Measurements from ENCODE around the gene SLBP.
A peak's percentile ranks its signal among the peaks of the same experiment; 100 is the strongest.

Gene SLBP

DNA sequence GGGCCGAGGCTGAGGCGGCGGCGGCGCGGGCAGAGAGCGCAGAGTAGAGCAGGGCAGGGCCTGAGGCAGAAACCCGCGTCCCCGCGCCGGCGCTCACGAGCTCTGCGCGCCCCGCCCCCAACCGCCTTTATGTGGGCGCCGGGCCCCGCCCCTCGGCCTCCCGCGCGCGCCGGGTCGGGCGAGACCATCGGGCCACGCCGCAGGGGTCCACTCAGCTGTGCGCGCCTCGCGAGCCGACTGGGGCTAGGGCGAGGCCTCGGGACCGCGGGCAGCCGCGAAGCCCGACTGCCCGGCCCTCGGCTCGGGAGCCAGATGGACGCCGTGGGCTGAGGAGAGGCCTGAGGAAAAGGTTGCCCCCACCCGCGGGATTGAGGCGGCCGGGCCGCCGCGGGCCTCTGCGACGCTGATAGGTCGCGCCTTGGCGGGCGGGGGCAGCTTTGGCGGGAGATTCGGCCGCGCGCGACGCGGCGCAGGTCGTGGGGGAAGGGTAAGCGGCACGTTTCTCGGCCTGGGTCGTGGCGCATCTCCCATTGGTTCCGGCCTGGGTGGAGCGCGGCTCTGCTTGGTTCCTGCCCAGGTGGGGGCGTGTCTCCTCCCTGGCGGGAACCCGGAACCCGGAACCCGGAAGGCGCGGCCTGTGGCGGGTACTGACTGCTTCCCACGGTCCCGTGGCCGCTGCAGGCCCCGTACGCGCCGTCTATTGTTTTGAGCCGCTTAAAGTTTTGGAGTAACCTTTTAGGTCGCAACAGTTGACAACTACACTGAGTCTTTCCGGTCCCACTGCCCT lies at the start of gene SLBP:
Gene SLBP, minus strand, starts transcription at position 104 of the 787 bp plus-strand sequence. CDS start 131 bp downstream, outside the sequence.
- DNase-seq, result peak; percentile 99

DNA sequence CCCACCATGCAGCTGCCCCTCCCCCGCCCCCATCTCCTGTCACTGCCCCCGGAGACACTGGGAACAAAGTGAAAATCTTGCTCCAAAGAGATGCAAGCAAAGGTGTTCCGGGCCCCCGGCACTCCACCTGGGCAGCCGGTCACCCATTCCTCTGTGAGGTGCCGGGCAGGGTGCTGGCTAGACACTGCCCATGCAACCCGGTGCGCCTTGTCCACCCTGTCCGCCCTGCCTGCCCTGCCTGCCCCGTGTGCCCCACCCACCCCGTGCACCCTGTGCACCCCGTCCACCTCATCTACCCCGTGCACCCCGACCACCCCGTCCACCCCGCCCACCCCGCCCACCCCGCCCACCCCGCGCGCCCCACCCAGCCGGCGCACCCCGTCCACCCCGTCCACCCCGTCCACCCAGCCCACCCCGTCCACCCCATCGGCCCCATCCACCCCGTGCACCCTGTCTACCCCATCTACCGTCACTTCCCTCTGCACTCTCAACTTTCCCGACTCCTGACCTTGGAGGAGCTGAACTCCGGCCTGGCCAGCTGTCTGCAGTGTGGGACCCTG lies 49.1 kb upstream of the SLBP start:
- no peak for DNase-seq

- DNase-seq, result no peak
Observed at GRCh38 chr4:1760521-1761071, 48.5 kb upstream of the SLBP start.

- no peak for DNase-seq
Observed at GRCh38 chr4:1759818-1760223, 47.7 kb upstream of the SLBP start.

DNA sequence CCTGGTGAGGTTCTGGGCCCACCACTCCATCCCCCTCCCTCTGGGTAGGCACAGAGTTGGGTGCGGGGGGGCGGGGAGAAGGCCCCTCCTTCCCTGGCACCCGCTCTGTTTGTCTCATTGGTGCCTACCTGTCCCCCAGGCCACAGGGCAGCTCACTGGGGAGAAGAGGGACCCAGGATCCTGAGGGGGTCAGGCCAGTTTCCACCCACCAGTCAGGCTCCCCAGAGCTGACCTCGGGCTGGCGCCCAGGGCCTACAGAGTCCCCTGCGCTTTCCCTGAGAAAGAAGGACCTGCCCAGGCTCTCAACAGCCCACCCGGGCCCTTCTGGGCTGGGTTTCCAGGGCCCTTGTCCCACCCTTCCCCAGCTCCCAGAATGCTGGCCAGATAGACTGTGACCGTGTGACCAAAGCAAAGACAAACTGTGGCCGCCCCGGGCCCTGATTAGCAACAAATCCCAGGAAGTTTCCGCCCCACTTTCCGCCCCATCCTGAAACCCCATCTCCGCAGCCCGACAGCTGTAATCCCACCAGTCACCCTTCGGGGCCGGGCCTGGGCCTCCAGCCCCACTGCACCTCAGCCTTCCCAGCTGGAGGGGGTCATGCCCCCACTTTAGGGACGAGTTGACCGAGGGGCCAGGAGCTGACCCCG lies 47.2 kb upstream of the SLBP start:
- DNase-seq, result no peak

GRCh38 chr4:1758306-1759121 lies 46.4 kb upstream of the SLBP start:
- DNase-seq, result no peak

- no peak for DNase-seq
Observed at GRCh38 chr4:1757836-1758235, 45.7 kb upstream of the SLBP start.

GRCh38 chr4:1756893-1757779 lies 45.0 kb upstream of the SLBP start:
- DNase-seq, result no peak

DNA sequence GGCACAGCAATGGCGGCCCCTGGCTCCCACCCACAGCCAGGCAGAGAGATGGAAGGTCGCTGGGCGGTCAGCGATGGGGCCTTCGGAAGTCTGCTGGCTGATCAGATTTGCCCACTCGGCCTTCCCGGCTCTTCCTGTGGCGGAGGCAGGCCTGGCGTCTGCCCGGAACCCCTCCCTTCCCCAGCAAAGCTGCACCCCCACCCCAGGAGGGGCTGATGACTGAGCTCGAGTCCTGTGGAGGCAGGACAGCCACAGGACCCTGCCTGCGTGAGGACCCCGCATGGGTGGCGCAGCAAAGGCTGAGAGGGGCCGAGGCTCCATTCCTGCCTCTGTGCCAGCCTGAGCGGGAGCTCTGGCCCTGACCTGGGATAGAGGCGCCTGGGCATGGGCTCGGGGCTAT lies 44.0 kb upstream of the SLBP start:
- no peak for DNase-seq

GRCh38 chr4:1755297-1755696 lies 43.2 kb upstream of the SLBP start:
- DNase-seq, result no peak

DNA sequence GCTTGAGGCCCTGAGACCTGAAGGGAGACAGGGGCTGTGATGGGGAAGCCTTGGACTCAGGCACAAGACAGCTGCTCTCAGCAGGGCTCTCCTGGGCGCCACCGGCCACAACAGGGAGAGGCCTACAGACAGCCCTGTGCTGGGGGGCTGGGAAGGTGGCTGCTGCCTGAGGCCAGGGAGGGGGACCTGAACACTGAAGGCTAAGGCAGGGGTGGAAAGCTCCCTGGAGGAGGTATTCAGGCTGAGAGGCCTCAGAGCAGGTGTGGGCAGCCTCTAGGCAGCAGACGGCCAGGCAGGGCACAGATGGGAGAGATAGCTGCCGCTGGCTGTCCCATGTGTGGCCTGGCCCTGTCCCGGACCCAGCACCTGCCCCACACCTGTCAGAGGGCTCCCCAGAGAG lies 42.2 kb upstream of the SLBP start:
- DNase-seq, result no peak

DNA sequence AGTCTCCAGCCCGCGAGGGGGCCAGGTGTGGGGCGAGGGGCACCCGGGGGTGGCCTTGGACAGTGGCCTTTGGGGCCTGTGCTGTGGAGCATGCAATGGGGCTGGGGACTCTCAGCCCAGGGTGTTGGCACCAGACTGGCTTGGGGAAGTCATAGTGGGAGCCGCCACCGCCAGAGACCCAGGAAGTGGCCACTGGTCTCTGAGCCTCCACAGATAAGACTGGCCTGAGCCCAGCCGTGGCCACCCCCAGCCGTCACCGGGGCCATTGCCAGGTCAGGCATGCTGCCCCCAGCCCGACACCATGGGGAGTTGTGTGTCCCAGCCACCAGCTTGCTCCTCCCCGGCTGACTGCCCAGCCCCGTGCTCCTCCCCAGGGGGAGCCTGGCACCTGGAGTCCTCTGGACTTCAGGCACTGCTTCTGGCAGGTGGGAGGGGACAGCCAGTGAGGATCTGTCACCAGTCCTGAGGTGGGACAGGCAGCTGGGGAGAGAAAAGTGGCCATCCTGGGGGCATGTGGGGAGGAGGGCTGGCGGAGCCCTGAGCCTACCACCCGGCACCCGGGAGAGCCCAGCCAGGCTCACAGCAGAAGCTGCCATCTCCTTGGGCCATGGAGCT lies 41.7 kb upstream of the SLBP start:
- no peak for DNase-seq

- no peak for DNase-seq
Observed at GRCh38 chr4:1753294-1753696, 41.2 kb upstream of the SLBP start.

GRCh38 chr4:1752284-1753041 lies 40.3 kb upstream of the SLBP start:
- DNase-seq, result no peak

GRCh38 chr4:1751919-1752283 lies 39.8 kb upstream of the SLBP start:
- DNase-seq, result no peak

- no peak for DNase-seq
Observed at GRCh38 chr4:1751155-1751918, 39.2 kb upstream of the SLBP start.

DNA sequence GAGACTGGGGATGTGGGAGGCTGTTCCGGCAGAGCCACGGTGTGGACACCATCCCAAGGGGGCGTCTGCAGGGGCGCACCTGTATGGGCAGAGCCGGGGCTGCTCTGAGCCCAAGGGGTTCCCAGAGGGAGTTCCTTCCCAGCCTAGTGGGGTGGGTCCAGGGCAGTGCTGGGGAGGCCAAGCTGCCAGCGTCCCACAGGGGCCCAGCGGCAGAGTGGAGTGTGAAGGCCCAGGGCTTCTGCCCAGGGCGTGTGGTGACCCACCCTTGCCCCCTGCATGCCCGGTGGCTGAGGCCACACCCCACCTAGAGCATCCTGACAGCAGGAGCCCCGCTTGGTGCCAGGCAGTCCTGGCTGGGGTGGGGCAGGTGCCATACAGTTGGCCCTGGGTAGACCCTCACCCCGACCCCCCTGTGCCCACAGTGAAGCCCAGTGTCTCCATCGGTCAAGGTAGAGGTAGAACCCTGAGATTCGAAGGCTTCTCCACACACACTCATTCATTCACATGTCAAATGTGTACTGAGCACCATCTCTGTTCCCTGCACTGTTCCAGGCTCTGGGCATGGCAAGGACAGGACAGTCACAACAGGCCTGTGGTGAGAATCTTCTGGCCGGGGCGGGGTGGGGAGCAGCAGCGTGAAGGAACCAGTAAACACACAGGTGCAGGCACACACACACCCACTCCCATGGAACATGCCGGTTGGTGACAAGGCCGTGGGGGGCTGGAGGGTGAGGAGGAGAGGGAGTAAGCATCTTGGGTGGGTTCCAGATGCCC lies 38.4 kb upstream of the SLBP start:
- DNase-seq, result no peak

- no peak for DNase-seq
Observed at GRCh38 chr4:1749826-1750225, 37.7 kb upstream of the SLBP start.

- DNase-seq, result no peak
Observed at GRCh38 chr4:1749370-1749769, 37.3 kb upstream of the SLBP start.

All from stimulated activated naive CD4-positive, alpha-beta T cell treated with Interleukin-2 at 50 U/mL for 16 hours (primary cell).